ENCODE results near the gene TNP1.

DNA sequence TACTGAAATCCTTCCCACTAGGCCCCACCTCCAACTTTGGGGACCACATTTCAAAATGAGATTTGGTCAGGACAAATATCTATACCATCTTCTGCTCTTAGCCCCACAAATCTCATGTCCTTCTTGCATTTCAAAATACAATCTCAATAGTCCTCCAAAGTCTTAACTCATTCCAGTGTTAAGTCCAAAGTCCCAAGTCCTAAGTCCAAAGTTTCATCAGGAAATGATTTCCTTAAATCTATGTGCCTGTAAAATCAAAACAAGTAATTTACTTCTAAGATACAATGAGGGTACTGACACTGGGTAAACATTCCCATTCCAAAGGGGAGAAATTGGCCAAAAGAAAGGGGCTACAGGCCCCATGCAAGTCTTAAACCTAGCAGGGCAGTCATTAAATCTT lies 40.5 kb upstream of the TNP1 start:
- TF ChIP-seq, protein P1, sequence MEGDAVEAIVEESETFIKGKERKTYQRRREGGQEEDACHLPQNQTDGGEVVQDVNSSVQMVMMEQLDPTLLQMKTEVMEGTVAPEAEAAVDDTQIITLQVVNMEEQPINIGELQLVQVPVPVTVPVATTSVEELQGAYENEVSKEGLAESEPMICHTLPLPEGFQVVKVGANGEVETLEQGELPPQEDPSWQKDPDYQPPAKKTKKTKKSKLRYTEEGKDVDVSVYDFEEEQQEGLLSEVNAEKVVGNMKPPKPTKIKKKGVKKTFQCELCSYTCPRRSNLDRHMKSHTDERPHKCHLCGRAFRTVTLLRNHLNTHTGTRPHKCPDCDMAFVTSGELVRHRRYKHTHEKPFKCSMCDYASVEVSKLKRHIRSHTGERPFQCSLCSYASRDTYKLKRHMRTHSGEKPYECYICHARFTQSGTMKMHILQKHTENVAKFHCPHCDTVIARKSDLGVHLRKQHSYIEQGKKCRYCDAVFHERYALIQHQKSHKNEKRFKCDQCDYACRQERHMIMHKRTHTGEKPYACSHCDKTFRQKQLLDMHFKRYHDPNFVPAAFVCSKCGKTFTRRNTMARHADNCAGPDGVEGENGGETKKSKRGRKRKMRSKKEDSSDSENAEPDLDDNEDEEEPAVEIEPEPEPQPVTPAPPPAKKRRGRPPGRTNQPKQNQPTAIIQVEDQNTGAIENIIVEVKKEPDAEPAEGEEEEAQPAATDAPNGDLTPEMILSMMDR (IDR thresholded peaks at IDR 0.05): no peak
- TF ChIP-seq POLR2A (IDR thresholded peaks at IDR 0.05): no peak
